PC-3 (cell line): ENCODE results near the gene SCFD1. TPM values are rescaled to one million over a fixed set of nuclear protein-coding genes. Genes with fewer than 3 reads are reported as not detected.

Experiments
- ATAC-seq: fragments of 200-7000 bp; cut with Tn5 transposase; 2 replicates; pipeline ENCODE4 v1.9.1; 2020; ENCODE audit warnings: mild to moderate bottlenecking, moderate library complexity
- BruUV-seq: library from RNA; stranded (reverse); fragments of 400-500 nt; replicated peaks from 2 replicates; lab custom pipeline; 2021; lab: Mats Ljungman, UMichigan
- CTCF ChIA-PET: fragments of 300-600 bp; sonication (Branson Sonifier 250); formaldehyde crosslinking; loops from one replicate; lab custom pipeline; 2022; ENCODE audit warnings: antibody characterized with exemption; lab: Charles Lee
- POLR2A ChIA-PET: fragments of 300-600 bp; sonication (Branson Sonifier 250); formaldehyde crosslinking; loops from one replicate; lab custom pipeline; 2022; ENCODE audit warnings: antibody characterized with exemption; ENCODE audit not compliant: unreplicated experiment; lab: Charles Lee
- DNase-seq: peaks from one replicate; pipeline ENCODE4 v3.0.0-alpha.2; 2015
- H2AFZ ChIP-seq: fragments of 300-600 bp; sonication (generic); 2 replicates; pipeline ENCODE4 v1.6.0; 2016; ENCODE audit warnings: antibody characterized with exemption, low read length
- H3F3A ChIP-seq: fragments of 300-600 bp; sonication (generic); one replicate; pipeline ENCODE4 v1.6.0; 2017; ENCODE audit warnings: antibody characterized with exemption, low read length, control low read depth, mild to moderate bottlenecking; ENCODE audit not compliant: unreplicated experiment
- H3K27ac ChIP-seq: fragments of 300-600 bp; sonication (generic); 2 replicates; pipeline ENCODE4 v1.5.1; 2016; ENCODE audit warnings: mild to moderate bottlenecking, low read length
- H3K27me3 ChIP-seq: fragments of 300-600 bp; sonication (generic); 2 replicates; pipeline ENCODE4 v1.6.1; 2016; ENCODE audit warnings: low read length, mixed read lengths
- H3K36me3 ChIP-seq: fragments of 300-600 bp; sonication (generic); 2 replicates; pipeline ENCODE4 v1.6.1; 2016; ENCODE audit warnings: low read depth, mixed run types, low read length, mixed read lengths
- H3K4me1 ChIP-seq: fragments of 300-600 bp; sonication (generic); 2 replicates; pipeline ENCODE4 v1.5.1; 2016; ENCODE audit warnings: low read length; ENCODE audit not compliant: insufficient read depth
- H3K4me2 ChIP-seq: fragments of 300-600 bp; sonication (generic); 2 replicates; pipeline ENCODE4 v1.6.0; 2016; ENCODE audit warnings: low read length
- H3K4me3 ChIP-seq: fragments of 300-600 bp; sonication (generic); 2 replicates; pipeline ENCODE4 v1.5.1; 2016; ENCODE audit warnings: mild to moderate bottlenecking, low read length, mixed read lengths
- H3K79me2 ChIP-seq: fragments of 300-600 bp; sonication (generic); 2 replicates; pipeline ENCODE4 v1.6.1; 2017; ENCODE audit warnings: low read length, mixed read lengths
- H3K9ac ChIP-seq: fragments of 300-600 bp; sonication (generic); 2 replicates; pipeline ENCODE4 v1.6.0; 2016; ENCODE audit warnings: mild to moderate bottlenecking, low read length
- H3K9me2 ChIP-seq: fragments of 300-600 bp; sonication (generic); replicated peaks from 2 replicates; pipeline ENCODE4 v1.6.1; 2016; ENCODE audit warnings: mixed run types, low read length, mixed read lengths
- H3K9me3 ChIP-seq: fragments of 300-600 bp; sonication (generic); 2 replicates; pipeline ENCODE4 v1.6.1; 2016; ENCODE audit warnings: low read length, mixed read lengths
- H4K20me1 ChIP-seq: fragments of 300-600 bp; sonication (generic); 2 replicates; pipeline ENCODE4 v1.6.1; 2016; ENCODE audit warnings: low read length, mixed read lengths
- EZH2 ChIP-seq: fragments of 300-600 bp; sonication (generic); IDR thresholded peaks from one replicate; pipeline ENCODE4 v1.6.1; 2017; ENCODE audit warnings: antibody characterized with exemption, mild to moderate bottlenecking, low read length; ENCODE audit not compliant: unreplicated experiment
- EZH2phosphoT487 ChIP-seq: fragments of 300-600 bp; sonication (generic); IDR thresholded peaks from 2 replicates; pipeline ENCODE4 v1.6.1; 2018; ENCODE audit warnings: mild to moderate bottlenecking, antibody characterized with exemption, low read length, borderline replicate concordance
- intact Hi-C: fragments of 100-400 bp; cut with micrococcal nuclease; formaldehyde crosslinking; loops from 2 replicates; pipeline ENCODE4 v1.9.0; 2023
- total RNA-seq: library from RNA; depleted of rRNA; stranded (reverse); fragments of >200 nt; gene quantifications from 2 replicates; pipeline ENCODE4 v1.2.3, GENCODE V29; 2014
- TF ChIP-seq, protein P1 (sequence below): fragments of 300-600 bp; sonication (generic); conservative IDR thresholded peaks from 2 replicates; pipeline ENCODE4 v1.5.1; 2017; ENCODE audit warnings: antibody characterized with exemption, low read depth, mild to moderate bottlenecking, low read length

The SCFD1 gene
- total RNA-seq, 1 experiment from 2014 or later: 72.3 TPM

GRCh38 chr14:30708157-30708556 lies 86.0 kb downstream of the SCFD1 start:
- intact Hi-C loops: loop anchor here (10.0 kb wide), 1 partner anchor 197 kb away; no protein-coding TSS in a partner anchor
- ChIA-PET CTCF (no interaction called here), POLR2A (no interaction called here)
- Histone ChIP-seq H3K9me2 (no peaks in the 10 kb centered on the region), H4K20me1 (no peaks in the 10 kb centered on the region), H3K79me2 (no peaks in the 10 kb centered on the region), H2AFZ (no peak overlapping the region), H3K4me3 (no peak overlapping the region), H3K9me3 (no peaks in the 10 kb centered on the region), H3K4me2 (no peak overlapping the region), H3K36me3 (peaks cover 2% of the 10 kb centered on the region; the same call in 1 of the 2 replicates), H3F3A (no peaks in the 10 kb centered on the region), H3K4me1 (no peaks in the 10 kb centered on the region), H3K27ac (no peak overlapping the region), H3K27me3 (no peaks in the 10 kb centered on the region), H3K9ac (no peak overlapping the region)
- no peak for TF ChIP-seq EZH2phosphoT487
- no peak for TF ChIP-seq EZH2
- TF ChIP-seq, protein P1, sequence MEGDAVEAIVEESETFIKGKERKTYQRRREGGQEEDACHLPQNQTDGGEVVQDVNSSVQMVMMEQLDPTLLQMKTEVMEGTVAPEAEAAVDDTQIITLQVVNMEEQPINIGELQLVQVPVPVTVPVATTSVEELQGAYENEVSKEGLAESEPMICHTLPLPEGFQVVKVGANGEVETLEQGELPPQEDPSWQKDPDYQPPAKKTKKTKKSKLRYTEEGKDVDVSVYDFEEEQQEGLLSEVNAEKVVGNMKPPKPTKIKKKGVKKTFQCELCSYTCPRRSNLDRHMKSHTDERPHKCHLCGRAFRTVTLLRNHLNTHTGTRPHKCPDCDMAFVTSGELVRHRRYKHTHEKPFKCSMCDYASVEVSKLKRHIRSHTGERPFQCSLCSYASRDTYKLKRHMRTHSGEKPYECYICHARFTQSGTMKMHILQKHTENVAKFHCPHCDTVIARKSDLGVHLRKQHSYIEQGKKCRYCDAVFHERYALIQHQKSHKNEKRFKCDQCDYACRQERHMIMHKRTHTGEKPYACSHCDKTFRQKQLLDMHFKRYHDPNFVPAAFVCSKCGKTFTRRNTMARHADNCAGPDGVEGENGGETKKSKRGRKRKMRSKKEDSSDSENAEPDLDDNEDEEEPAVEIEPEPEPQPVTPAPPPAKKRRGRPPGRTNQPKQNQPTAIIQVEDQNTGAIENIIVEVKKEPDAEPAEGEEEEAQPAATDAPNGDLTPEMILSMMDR: no peak
- ATAC-seq: peak; percentile 46; the same call in 1 of the 2 replicates
- BruUV-seq: no TSS peak
- no peak for DNase-seq

DNA sequence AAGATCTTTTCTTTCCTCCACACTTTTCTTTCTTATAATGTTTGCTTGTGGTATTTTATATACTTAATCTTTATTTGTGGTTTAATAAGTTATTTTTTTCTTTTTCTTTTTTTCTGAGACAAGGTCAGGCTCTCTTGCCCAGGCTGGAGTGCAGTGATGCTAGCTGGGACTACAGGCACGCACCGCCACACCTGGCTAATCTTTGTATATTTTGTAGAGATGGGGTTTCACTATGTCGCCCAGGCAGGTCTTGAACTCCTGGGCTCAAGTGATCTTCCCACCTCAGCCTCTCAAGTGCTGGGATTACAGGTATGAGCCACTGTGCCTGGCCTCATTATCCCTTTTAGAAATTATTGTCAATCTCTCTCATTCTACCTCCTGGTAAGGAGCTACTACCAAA lies 87.1 kb downstream of the SCFD1 start:
- H3K9me2 ChIP-seq: no peaks in the 10 kb centered on the region
- no peak overlapping the region for H3K27ac ChIP-seq
- peaks cover 2% of the 10 kb centered on the region; the same call in 1 of the 2 replicates for H3K36me3 ChIP-seq
- ATAC-seq (no peak), DNase-seq (no peak)
- POLR2A ChIA-PET: no interaction called here
- no peaks in the 10 kb centered on the region for H4K20me1 ChIP-seq
- no peak overlapping the region for H3K9ac ChIP-seq
- TF ChIP-seq EZH2phosphoT487 (no peak), EZH2 (no peak)
- TF ChIP-seq, protein P1: no peak
- no peaks in the 10 kb centered on the region for H3K4me1 ChIP-seq
- BruUV-seq: no TSS peak
- H3K9me3 ChIP-seq: no peaks in the 10 kb centered on the region
- CTCF ChIA-PET: no interaction called here
- no peaks in the 10 kb centered on the region for H3K27me3 ChIP-seq
- no peak overlapping the region for H3K4me3 ChIP-seq
- intact Hi-C loops: loop anchor here (10.0 kb wide), 1 partner anchor 196 kb away; no protein-coding TSS in a partner anchor
- no peaks in the 10 kb centered on the region for H3F3A ChIP-seq
- no peak overlapping the region for H2AFZ ChIP-seq
- H3K79me2 ChIP-seq: no peaks in the 10 kb centered on the region
- H3K4me2 ChIP-seq: no peak overlapping the region

- Histone ChIP-seq H3K27me3 (no peaks in the 10 kb centered on the region), H3F3A (no peaks in the 10 kb centered on the region), H2AFZ (no peak overlapping the region), H3K4me1 (no peaks in the 10 kb centered on the region), H3K9ac (no peak overlapping the region), H3K9me3 (no peaks in the 10 kb centered on the region), H3K4me2 (no peak overlapping the region), H3K27ac (no peak overlapping the region), H4K20me1 (no peaks in the 10 kb centered on the region), H3K9me2 (no peaks in the 10 kb centered on the region), H3K4me3 (no peak overlapping the region), H3K36me3 (peaks cover 8% of the 10 kb centered on the region; the same call in 1 of the 2 replicates), H3K79me2 (no peaks in the 10 kb centered on the region)
- ATAC-seq (no peak), DNase-seq (no peak)
- intact Hi-C loops: no loop called here
- ChIA-PET POLR2A (no interaction called here), CTCF (no interaction called here)
- no TSS peak for BruUV-seq
- TF ChIP-seq, protein P1: no peak
- TF ChIP-seq EZH2phosphoT487: no peak
- no peak for TF ChIP-seq EZH2
Measured at GRCh38 chr14:30710876-30711275, 88.8 kb downstream of the SCFD1 start.
